HepG2 (cell line): ENCODE data around the gene CA10. TPM values are rescaled to one million over a fixed set of nuclear protein-coding genes. Genes with fewer than 3 reads are reported as not detected.

Experiments
- ATAC-seq: fragments of 200-7000 bp; cut with Tn5 transposase; 3 replicates; pipeline ENCODE4 v1.9.1; 2020; ENCODE audit warnings: mild to moderate bottlenecking, moderate library complexity
- BruUV-seq: library from RNA; stranded (reverse); fragments of 400-500 nt; replicated peaks from 2 replicates; lab custom pipeline; 2021; lab: Mats Ljungman, UMichigan
- CTCF ChIA-PET: fragments of 300-600 bp; formaldehyde crosslinking; extraction: SDS; loops from one replicate; lab custom pipeline; 2021; ENCODE audit warnings: low total read pairs, inconsistent platforms, low intra/inter-chr PET ratio; lab: Yijun Ruan, JAX
- POLR2A ChIA-PET: fragments of 350-600 bp; sonication (Branson Sonifier 250); formaldehyde crosslinking; loops from one replicate; lab custom pipeline; 2020; ENCODE audit warnings: antibody characterized with exemption, inconsistent platforms; lab: Yijun Ruan, JAX
- DNase-seq: peaks from one replicate; pipeline ENCODE4 v3.0.0-alpha.2; 2015; ENCODE audit warnings: low spot score
- FAIRE-seq: peaks from 3 replicates; lab custom pipeline; 2011; peaks lifted over from hg19 to GRCh38; lab: Jason Lieb, UNC
- H2AFZ ChIP-seq: one replicate; pipeline ENCODE4 v1.6.1; 2011; ENCODE audit warnings: low read length, inconsistent platforms
- H3K27ac ChIP-seq: fragments of 300-600 bp; 3 replicates; pipeline ENCODE4 v1.8.0; 2011; ENCODE audit warnings: mixed run types, mild to moderate bottlenecking, mixed read lengths, low read length, inconsistent platforms; ENCODE audit not compliant: insufficient read depth; ENCODE audit errors: extremely low read length
- H3K27me3 ChIP-seq, 2 experiments: fragments of 200-600 bp in 1 of 2; 2 replicates in 1 of 2; 3 replicates in 1 of 2; pipeline versions ENCODE4 v1.6.0 to v1.8.0; 2011; ENCODE audit warnings: low read length in 2 of 2, mild to moderate bottlenecking in 2 of 2, moderate library complexity in 2 of 2, inconsistent platforms in 1 of 2; ENCODE audit not compliant: insufficient read depth in 2 of 2, control insufficient read depth in 1 of 2
- H3K36me3 ChIP-seq, 2 experiments: fragments of 200-600 bp in 1 of 2; replicated peaks in 1 of 2; 2 replicates in 1 of 2; 3 replicates in 1 of 2; pipeline versions ENCODE4 v1.5.1 to v1.8.0; 2011; ENCODE audit warnings: low read length in 2 of 2, inconsistent platforms in 1 of 2; ENCODE audit not compliant: insufficient read depth in 2 of 2, control insufficient read depth in 1 of 2
- H3K4me1 ChIP-seq: 2 replicates; pipeline ENCODE4 v1.5.1; 2012; ENCODE audit warnings: low read length, inconsistent platforms; ENCODE audit not compliant: insufficient read depth
- H3K4me2 ChIP-seq: 2 replicates; pipeline ENCODE4 v1.6.0; 2011; ENCODE audit warnings: low read depth, low read length, inconsistent platforms
- H3K4me3 ChIP-seq, 3 experiments: fragments of 200-600 bp in 1 of 3; sonication (generic), shearing (Covaris generic) in 1 of 3; replicated peaks in 1 of 3; 2 replicates each; pipeline ENCODE4 v1.5.1; 2011 to 2016; ENCODE audit warnings: low read length in 3 of 3, inconsistent platforms in 2 of 3, low read depth in 2 of 3, mild to moderate bottlenecking in 2 of 3, control low read depth in 1 of 3, mixed read lengths in 1 of 3; ENCODE audit not compliant: insufficient read depth in 1 of 3
- H3K79me2 ChIP-seq: one replicate; pipeline ENCODE4 v1.6.1; 2011; ENCODE audit warnings: low read length, inconsistent platforms; ENCODE audit not compliant: insufficient read depth
- H3K9ac ChIP-seq: 2 replicates; pipeline ENCODE4 v1.6.0; 2011; ENCODE audit warnings: mild to moderate bottlenecking, low read depth, low read length, inconsistent platforms; ENCODE audit not compliant: insufficient read depth
- H3K9me3 ChIP-seq: 2 replicates; pipeline ENCODE4 v1.5.1; 2012; ENCODE audit warnings: mild to moderate bottlenecking, low read length
- H4K20me1 ChIP-seq: 2 replicates; pipeline ENCODE4 v1.6.0; 2011; ENCODE audit warnings: inconsistent platforms, mild to moderate bottlenecking, low read length, moderate library complexity; ENCODE audit not compliant: insufficient read depth
- CHCHD3 ChIP-seq: sonication (generic); formaldehyde crosslinking; IDR thresholded peaks from 2 replicates; pipeline ENCODE4 v1.8.0; 2022; ENCODE audit warnings: mild to moderate bottlenecking, missing genetic modification reagents, moderate library complexity
- FOXA3 ChIP-seq: IDR thresholded peaks from 2 replicates; pipeline ENCODE4 v1.6.1; 2016; ENCODE audit warnings: missing genetic modification reagents, missing compliant biosample characterization
- JUN ChIP-seq: sonication (generic); formaldehyde crosslinking; IDR thresholded peaks from 2 replicates; pipeline ENCODE4 v1.4.0; 2020; ENCODE audit warnings: mild to moderate bottlenecking, missing genetic modification reagents
- MEIS1 ChIP-seq: sonication (generic); formaldehyde crosslinking; IDR thresholded peaks from 2 replicates; pipeline ENCODE4 v1.9.0; 2021; ENCODE audit warnings: mild to moderate bottlenecking, missing genetic modification reagents, moderate library complexity, borderline replicate concordance
- SPEN ChIP-seq: sonication (generic); formaldehyde crosslinking; IDR thresholded peaks from 2 replicates; pipeline ENCODE4 v1.5.1; 2020; ENCODE audit warnings: low read depth, mild to moderate bottlenecking, missing genetic modification reagents
- TAF1 ChIP-seq: sonication (generic); formaldehyde crosslinking; IDR thresholded peaks from 2 replicates; pipeline ENCODE4 v1.4.0; 2020; ENCODE audit warnings: missing genetic modification reagents
- TBX2 ChIP-seq: sonication (generic); formaldehyde crosslinking; IDR thresholded peaks from 2 replicates; pipeline ENCODE4 v1.5.0; 2020; ENCODE audit warnings: missing genetic modification reagents, mild to moderate bottlenecking, borderline replicate concordance
- ZFAT ChIP-seq: sonication (generic); formaldehyde crosslinking; conservative IDR thresholded peaks from 2 replicates; pipeline ENCODE4 v1.8.1; 2023; ENCODE audit warnings: missing genetic modification reagents, inconsistent platforms
- ZNF136 ChIP-seq: sonication (generic); formaldehyde crosslinking; IDR thresholded peaks from 2 replicates; pipeline ENCODE4 v1.8.1; 2022; ENCODE audit warnings: low read depth, mild to moderate bottlenecking, moderate library complexity, missing genetic modification reagents
- WGBS: methylation state at CpG from one replicate; pipeline ENCODE4 v1.1.6; 2017; ENCODE audit warnings: low lambda C conversion rate; 5-methylcytosine and 5-hydroxymethylcytosine counted together
- in situ Hi-C: cut with HindIII; loops from 2 replicates; pipeline ENCODE4 v1.10.0; 2017; ENCODE audit warnings: low pct_unique_long_range_greater_than_20kb; ENCODE audit not compliant: extremely low pct_ligation_motif_present
- intact Hi-C: fragments of 100-400 bp; cut with micrococcal nuclease; formaldehyde crosslinking; loops from one replicate; pipeline ENCODE4 v1.10.0; 2022; ENCODE audit not compliant: unreplicated experiment
- polyA plus RNA-seq, 8 experiments: library from polyadenylated mRNA; depleted of rRNA in 3 of 8; stranded (reverse) in 7 of 8; unstranded in 1 of 8; fragments of >200 nt; fragmentation: Illumina TruSeq in 4 of 8; extraction: Trizol in 4 of 8; gene quantifications; 2 replicates each; pipeline versions ENCODE4 v1.2.1 to v1.2.3, GENCODE V29; 2011 to 2016; ENCODE audit warnings: low read depth in 4 of 8, missing spikeins in 1 of 8, mixed read lengths in 1 of 8; ENCODE audit not compliant: insufficient read depth in 1 of 8
- total RNA-seq, 5 experiments: library from RNA; depleted of rRNA; stranded (reverse); fragments of >200 nt; fragmentation: Illumina TruSeq; extraction: Trizol; gene quantifications; 2 replicates each; pipeline ENCODE4 v1.2.3, GENCODE V29; 2016; ENCODE audit warnings: low read depth in 1 of 5
- TF ChIP-seq, protein P1 (sequence below): sonication (generic); formaldehyde crosslinking; IDR thresholded peaks from 2 replicates; pipeline ENCODE4 v1.5.1; 2020; ENCODE audit warnings: missing genetic modification reagents, mild to moderate bottlenecking, borderline replicate concordance
- TF ChIP-seq, protein P2 (sequence below): sonication (generic); formaldehyde crosslinking; IDR thresholded peaks from 2 replicates; pipeline ENCODE4 v1.5.0; 2020; ENCODE audit warnings: missing genetic modification reagents
- TF ChIP-seq, protein P3 (sequence below): sonication (generic); formaldehyde crosslinking; IDR thresholded peaks from 2 replicates; pipeline ENCODE4 v1.8.0; 2022; ENCODE audit warnings: mild to moderate bottlenecking, missing genetic modification reagents
- TF ChIP-seq, protein P4 (sequence below): sonication (generic); formaldehyde crosslinking; IDR thresholded peaks from 2 replicates; pipeline ENCODE4 v1.5.1; 2020; ENCODE audit warnings: mild to moderate bottlenecking, missing genetic modification reagents

Gene CA10
- total and polyA plus RNA-seq, 2 of the 13 experiments (the other 11 are each of a cell fraction or from before 2014, with no cell fraction given): not detected

GRCh38 chr17:51672065-51672464 lies 486.4 kb downstream of the CA10 start:
- 1% methylated on average over 4 of the region's 4 CpGs for WGBS
- no peaks in the 10 kb centered on the region for H3K9me3 ChIP-seq
- H2AFZ ChIP-seq: no peak overlapping the region
- ATAC-seq (no peak), DNase-seq (no peak), FAIRE-seq (no peak)
- ChIA-PET CTCF (no interaction called here), POLR2A (no interaction called here)
- H3K27ac ChIP-seq: no peak overlapping the region
- TF ChIP-seq CHCHD3 (CRISPR knock-in tag) (no peak), FOXA3 (CRISPR knock-in tag) (no peak), SPEN (CRISPR knock-in tag) (no peak), MEIS1 (CRISPR knock-in tag) (no peak), ZNF136 (no peak)
- no peaks in the 10 kb centered on the region for H3K4me1 ChIP-seq
- in situ Hi-C loops (no loop called here), intact Hi-C loops (no loop called here)
- BruUV-seq: no TSS peak
- H3K4me2 ChIP-seq: no peak overlapping the region
- no peak overlapping the region for H3K4me3 ChIP-seq
- H3K27me3 ChIP-seq: no peaks in the 10 kb centered on the region
- H3K79me2 ChIP-seq: no peaks in the 10 kb centered on the region
- no peak overlapping the region for H3K9ac ChIP-seq
- no peaks in the 10 kb centered on the region for H4K20me1 ChIP-seq
- no peaks in the 10 kb centered on the region for H3K36me3 ChIP-seq

GRCh38 chr17:51670899-51671298 lies 487.6 kb downstream of the CA10 start:
- BruUV-seq: no TSS peak
- Histone ChIP-seq H2AFZ (no peak overlapping the region), H3K4me1 (no peaks in the 10 kb centered on the region), H3K36me3 (no peaks in the 10 kb centered on the region), H3K4me2 (no peak overlapping the region), H3K27ac (no peak overlapping the region), H4K20me1 (no peaks in the 10 kb centered on the region), H3K79me2 (no peaks in the 10 kb centered on the region), H3K4me3 (no peak overlapping the region), H3K27me3 (no peaks in the 10 kb centered on the region), H3K9ac (no peak overlapping the region), H3K9me3 (no peaks in the 10 kb centered on the region)
- 21% methylated on average over 3 of the region's 3 CpGs for WGBS
- intact Hi-C loops: no loop called here
- POLR2A ChIA-PET: no interaction called here
- TF ChIP-seq JUN (CRISPR knock-in tag): no peak
- TF ChIP-seq, protein P1, sequence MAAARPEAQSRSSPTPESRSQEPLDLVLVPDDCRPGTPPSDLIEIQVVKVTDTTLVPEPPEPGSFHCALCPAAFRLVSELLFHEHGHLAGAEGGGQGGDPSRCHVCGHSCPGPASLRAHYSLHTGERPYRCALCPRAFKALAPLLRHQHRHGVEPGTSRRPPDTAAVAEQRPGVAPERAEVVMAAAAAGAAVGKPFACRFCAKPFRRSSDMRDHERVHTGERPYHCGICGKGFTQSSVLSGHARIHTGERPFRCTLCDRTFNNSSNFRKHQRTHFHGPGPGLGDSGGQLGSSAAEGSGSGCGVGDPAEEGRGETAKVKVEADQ: no peak
- TF ChIP-seq, protein P2, sequence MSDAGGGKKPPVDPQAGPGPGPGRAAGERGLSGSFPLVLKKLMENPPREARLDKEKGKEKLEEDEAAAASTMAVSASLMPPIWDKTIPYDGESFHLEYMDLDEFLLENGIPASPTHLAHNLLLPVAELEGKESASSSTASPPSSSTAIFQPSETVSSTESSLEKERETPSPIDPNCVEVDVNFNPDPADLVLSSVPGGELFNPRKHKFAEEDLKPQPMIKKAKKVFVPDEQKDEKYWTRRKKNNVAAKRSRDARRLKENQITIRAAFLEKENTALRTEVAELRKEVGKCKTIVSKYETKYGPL: no peak
- TF ChIP-seq TBX2 (CRISPR knock-in tag): no peak
- TF ChIP-seq TAF1: no peak
- TF ChIP-seq, protein P3, sequence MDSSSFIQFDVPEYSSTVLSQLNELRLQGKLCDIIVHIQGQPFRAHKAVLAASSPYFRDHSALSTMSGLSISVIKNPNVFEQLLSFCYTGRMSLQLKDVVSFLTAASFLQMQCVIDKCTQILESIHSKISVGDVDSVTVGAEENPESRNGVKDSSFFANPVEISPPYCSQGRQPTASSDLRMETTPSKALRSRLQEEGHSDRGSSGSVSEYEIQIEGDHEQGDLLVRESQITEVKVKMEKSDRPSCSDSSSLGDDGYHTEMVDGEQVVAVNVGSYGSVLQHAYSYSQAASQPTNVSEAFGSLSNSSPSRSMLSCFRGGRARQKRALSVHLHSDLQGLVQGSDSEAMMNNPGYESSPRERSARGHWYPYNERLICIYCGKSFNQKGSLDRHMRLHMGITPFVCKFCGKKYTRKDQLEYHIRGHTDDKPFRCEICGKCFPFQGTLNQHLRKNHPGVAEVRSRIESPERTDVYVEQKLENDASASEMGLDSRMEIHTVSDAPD (CRISPR knock-in tag): no peak
- TF ChIP-seq, protein P4, sequence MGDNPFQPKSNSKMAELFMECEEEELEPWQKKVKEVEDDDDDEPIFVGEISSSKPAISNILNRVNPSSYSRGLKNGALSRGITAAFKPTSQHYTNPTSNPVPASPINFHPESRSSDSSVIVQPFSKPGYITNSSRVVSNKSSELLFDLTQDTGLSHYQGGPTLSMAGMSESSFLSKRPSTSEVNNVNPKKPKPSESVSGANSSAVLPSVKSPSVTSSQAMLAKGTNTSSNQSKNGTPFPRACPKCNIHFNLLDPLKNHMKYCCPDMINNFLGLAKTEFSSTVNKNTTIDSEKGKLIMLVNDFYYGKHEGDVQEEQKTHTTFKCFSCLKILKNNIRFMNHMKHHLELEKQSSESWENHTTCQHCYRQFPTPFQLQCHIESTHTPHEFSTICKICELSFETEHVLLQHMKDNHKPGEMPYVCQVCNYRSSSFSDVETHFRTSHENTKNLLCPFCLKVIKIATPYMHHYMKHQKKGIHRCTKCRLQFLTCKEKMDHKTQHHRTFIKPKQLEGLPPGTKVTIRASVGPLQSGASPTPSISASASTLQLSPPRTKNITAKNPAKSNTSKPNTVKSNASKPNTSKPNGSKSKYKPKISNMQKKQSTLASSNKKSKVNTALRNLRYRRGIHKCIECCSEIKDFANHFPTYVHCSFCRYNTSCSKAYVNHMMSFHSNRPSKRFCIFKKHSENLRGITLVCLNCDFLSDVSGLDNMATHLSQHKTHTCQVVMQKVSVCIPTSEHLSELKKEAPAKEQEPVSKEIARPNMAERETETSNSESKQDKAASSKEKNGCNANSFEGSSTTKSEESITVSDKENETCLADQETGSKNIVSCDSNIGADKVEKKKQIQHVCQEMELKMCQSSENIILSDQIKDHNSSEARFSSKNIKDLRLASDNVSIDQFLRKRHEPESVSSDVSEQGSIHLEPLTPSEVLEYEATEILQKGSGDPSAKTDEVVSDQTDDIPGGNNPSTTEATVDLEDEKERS (CRISPR knock-in tag): no peak
- TF ChIP-seq ZFAT: no peak
- ATAC-seq: no peak
- in situ Hi-C loops: no loop called here
- CTCF ChIA-PET: no interaction called here
- no peak for DNase-seq
- FAIRE-seq: no peak
